SK-N-SH (cell line): ENCODE data around the gene ZKSCAN5. TPM values are rescaled to one million over a fixed set of nuclear protein-coding genes. Genes with fewer than 3 reads are reported as not detected.

Source experiments
- CTCF ChIA-PET: fragments of 300-600, 350-600 bp; formaldehyde crosslinking; extraction: SDS; loops from one replicate; lab custom pipeline; 2021; lab: Yijun Ruan, JAX
- POLR2A ChIA-PET: fragments of 350-600 bp; sonication (Branson Sonifier 250); formaldehyde crosslinking; extraction: SDS; loops from one replicate; lab custom pipeline; 2020; ENCODE audit warnings: antibody characterized with exemption, inconsistent platforms; lab: Yijun Ruan, JAX
- DNase-seq: peaks from one replicate; pipeline ENCODE4 v3.0.0; 2012
- H2AFZ ChIP-seq: fragments of 200-600 bp; sonication (generic); 2 replicates; pipeline ENCODE4 v1.8.1; 2016; ENCODE audit warnings: antibody characterized with exemption, mild to moderate bottlenecking, low read depth
- H3F3A ChIP-seq: fragments of 200-600 bp; sonication (generic); replicated peaks from 2 replicates; pipeline ENCODE3; 2016; ENCODE audit warnings: antibody characterized with exemption, mild to moderate bottlenecking; ENCODE audit not compliant: insufficient read depth
- H3K27ac ChIP-seq, 2 experiments: fragments of 200-500 bp in 1 of 2; fragments of 200-600 bp in 1 of 2; sonication (Bioruptor generic) in 1 of 2; sonication (generic), shearing (Covaris generic) in 1 of 2; 2 replicates each; pipeline versions ENCODE4 v1.5.1 to v1.6.1; 2014 to 2016; ENCODE audit warnings: low read depth in 2 of 2, inconsistent platforms in 1 of 2, low read length in 1 of 2, mild to moderate bottlenecking in 1 of 2, mixed read lengths in 1 of 2
- H3K27me3 ChIP-seq: fragments of 200-600 bp; sonication (generic), shearing (Covaris generic); 2 replicates; pipeline ENCODE4 v1.6.1; 2016; ENCODE audit warnings: mixed run types; ENCODE audit not compliant: insufficient read depth
- H3K36me3 ChIP-seq, 2 experiments: fragments of 200-500 bp in 1 of 2; fragments of 200-600 bp in 1 of 2; sonication (Bioruptor generic) in 1 of 2; sonication (generic) in 1 of 2; replicated peaks in 1 of 2; 2 replicates each; pipeline versions ENCODE3 to v1.5.1; 2014 to 2016; ENCODE audit warnings: low read length in 1 of 2, mild to moderate bottlenecking in 1 of 2; ENCODE audit not compliant: insufficient read depth in 2 of 2, control insufficient read depth in 1 of 2
- H3K4me1 ChIP-seq, 2 experiments: fragments of 200-500 bp in 1 of 2; fragments of 200-600 bp in 1 of 2; sonication (Bioruptor generic) in 1 of 2; sonication (generic), shearing (Covaris generic) in 1 of 2; 2 replicates each; pipeline versions ENCODE4 v1.5.1 to v1.6.1; 2014 to 2016; ENCODE audit warnings: low read depth in 1 of 2, low read length in 1 of 2, mixed run types in 1 of 2; ENCODE audit not compliant: insufficient read depth in 2 of 2, control insufficient read depth in 1 of 2
- H3K4me2 ChIP-seq: fragments of 200-600 bp; sonication (generic), shearing (Covaris generic); 2 replicates; pipeline ENCODE4 v1.6.1; 2017; ENCODE audit warnings: mixed run types
- H3K4me3 ChIP-seq, 2 experiments: fragments of 200-500 bp in 1 of 2; fragments of 200-600 bp in 1 of 2; sonication (Bioruptor generic) in 1 of 2; sonication (generic), shearing (Covaris generic) in 1 of 2; 2 replicates each; pipeline versions ENCODE4 v1.5.1 to v1.8.1; 2014 to 2016; ENCODE audit warnings: low read depth in 2 of 2, inconsistent platforms in 1 of 2, low read length in 1 of 2, mild to moderate bottlenecking in 1 of 2, mixed read lengths in 1 of 2, moderate library complexity in 1 of 2
- H3K79me2 ChIP-seq: fragments of 200-600 bp; sonication (generic); 2 replicates; pipeline ENCODE4 v1.8.1; 2017; ENCODE audit warnings: mild to moderate bottlenecking; ENCODE audit not compliant: insufficient read depth
- H3K9ac ChIP-seq: fragments of 200-600 bp; sonication (generic); 2 replicates; pipeline ENCODE4 v1.6.1; 2017; ENCODE audit warnings: mixed run types
- H3K9me2 ChIP-seq: fragments of 200-600 bp; sonication (generic); 2 replicates; pipeline ENCODE4 v1.6.1; 2017; ENCODE audit warnings: mixed run types
- H3K9me3 ChIP-seq: fragments of 200-600 bp; sonication (generic); 2 replicates; pipeline ENCODE4 v1.6.1; 2017; ENCODE audit warnings: mixed run types, mild to moderate bottlenecking, moderate library complexity
- H4K20me1 ChIP-seq: fragments of 200-600 bp; sonication (generic); 2 replicates; pipeline ENCODE4 v1.6.1; 2017; ENCODE audit warnings: mild to moderate bottlenecking, mixed run types; ENCODE audit not compliant: insufficient read depth
- CHD2 ChIP-seq: fragments of 150-350 bp; IDR thresholded peaks from 2 replicates; pipeline ENCODE4 v1.6.1; 2018; ENCODE audit warnings: low read length; ENCODE audit not compliant: partially characterized antibody
- FOXJ3 ChIP-seq: sonication (generic); formaldehyde crosslinking; IDR thresholded peaks from 2 replicates; pipeline ENCODE4 v1.5.1; 2020; ENCODE audit warnings: mild to moderate bottlenecking, missing genetic modification reagents
- NFIC ChIP-seq: IDR thresholded peaks from 2 replicates; pipeline ENCODE4 v1.4.0; 2012; ENCODE audit warnings: borderline replicate concordance
- NRF1 ChIP-seq: IDR thresholded peaks from 2 replicates; pipeline ENCODE4 v1.6.1; 2012; ENCODE audit warnings: low read depth, mild to moderate bottlenecking, low read length
- POLR2AphosphoS5 ChIP-seq: IDR thresholded peaks from 2 replicates; pipeline ENCODE4 v1.6.1; 2012; ENCODE audit warnings: low read depth, low read length
- RCOR1 ChIP-seq: fragments of 150-350 bp; IDR thresholded peaks from 2 replicates; pipeline ENCODE4 v1.6.1; 2017; ENCODE audit warnings: antibody characterized with exemption, low read length
- REST ChIP-seq: IDR thresholded peaks from 2 replicates; pipeline ENCODE4 v1.6.1; 2012; ENCODE audit warnings: mild to moderate bottlenecking, low read depth, low read length, moderate library complexity
- SIN3A ChIP-seq: IDR thresholded peaks from 2 replicates; pipeline ENCODE4 v1.6.1; 2012; ENCODE audit warnings: low read depth, mild to moderate bottlenecking, low read length, moderate library complexity, borderline replicate concordance
- WGBS: methylation state at CpG from one replicate; pipeline ENCODE4 v1.1.6; 2017; ENCODE audit warnings: low lambda C conversion rate; 5-methylcytosine and 5-hydroxymethylcytosine counted together
- polyA plus RNA-seq, 3 experiments: library from polyadenylated mRNA; depleted of rRNA; stranded (reverse); fragments of >200 nt; gene quantifications; 2 replicates each; pipeline ENCODE4 v1.2.3, GENCODE V29; 2012

The ZKSCAN5 gene
- polyA plus RNA-seq, 1 of the 3 experiments (the other 2 are of a cell fraction): 7.5 TPM

DNA sequence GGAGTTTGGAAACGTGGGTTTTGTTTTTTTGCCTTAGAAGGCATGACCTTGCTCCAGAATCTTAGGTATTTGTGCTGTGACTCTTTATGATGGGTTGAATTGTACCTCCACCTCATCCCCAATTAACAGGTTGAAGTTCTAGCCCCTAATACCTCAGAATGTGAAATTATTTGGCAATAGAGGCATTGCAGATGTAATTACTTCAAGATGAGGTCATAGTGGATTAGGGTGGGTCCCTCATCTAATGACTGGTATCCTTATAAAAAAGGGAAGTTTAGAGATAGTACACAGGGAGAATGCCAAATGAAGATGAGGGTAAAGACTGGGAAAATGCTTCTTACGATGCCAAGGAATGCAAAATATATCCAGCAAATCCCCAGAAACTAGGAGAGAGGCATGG lies 50.5 kb downstream of the ZKSCAN5 start:
- ChIA-PET POLR2A (no interaction called here), CTCF (no interaction called here)
- peaks cover 14 to 18% of the 10 kb centered on the region in 2 experiments; a peak in 3 of 4 replicates for H3K4me1 ChIP-seq
- no peak for DNase-seq
- H3K9ac ChIP-seq: no peak overlapping the region
- H3K27me3 ChIP-seq: no peaks in the 10 kb centered on the region
- H3K4me2 ChIP-seq: no peak overlapping the region
- peaks cover 75% of the 10 kb centered on the region for H3K79me2 ChIP-seq
- no peak overlapping the region for H2AFZ ChIP-seq
- peaks cover 27% of the 10 kb centered on the region for H3F3A ChIP-seq
- H3K9me3 ChIP-seq: no peaks in the 10 kb centered on the region
- TF ChIP-seq CHD2 (no peak), SIN3A (no peak), REST (no peak), RCOR1 (no peak), NFIC (no peak), POLR2AphosphoS5 (no peak), FOXJ3 (no peak)
- H4K20me1 ChIP-seq: no peaks in the 10 kb centered on the region
- H3K4me3 ChIP-seq: no peak overlapping the region
- H3K27ac ChIP-seq: no peak overlapping the region
- WGBS: 86% methylated on average over 2 of the region's 2 CpGs
- no peaks in the 10 kb centered on the region for H3K9me2 ChIP-seq
- H3K36me3 ChIP-seq: peaks cover 29 to 34% of the 10 kb centered on the region in 2 experiments

DNA sequence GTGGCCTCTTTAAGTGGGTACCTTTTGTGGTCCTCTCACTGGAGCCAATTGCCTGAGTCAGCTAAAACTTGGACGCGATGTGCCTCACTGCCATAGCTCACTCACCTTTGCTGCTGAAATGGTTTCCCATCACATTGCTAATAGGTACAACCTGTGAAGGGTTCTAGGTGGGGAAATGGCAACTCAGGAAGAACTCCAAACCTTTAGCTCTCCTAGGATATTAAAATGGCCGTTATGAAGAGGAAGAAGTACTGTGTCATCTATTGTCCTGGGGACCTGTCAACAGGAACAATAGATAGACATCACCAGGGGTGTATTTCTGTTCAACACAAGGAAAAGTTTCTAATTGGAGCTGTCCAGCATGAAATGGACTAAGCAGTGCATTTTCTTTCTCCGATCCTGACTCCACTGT lies 52.7 kb downstream of the ZKSCAN5 start:
- no peaks in the 10 kb centered on the region for H3K27me3 ChIP-seq
- H3K4me1 ChIP-seq: peaks cover 19 to 25% of the 10 kb centered on the region in 2 experiments
- CTCF ChIA-PET: interaction anchor here (0.8 to 2.3 kb wide), 5 partner anchors 16 to 66 kb away, joined by 3 to 12 read pairs (median 3); partner anchors contain the start of gene ZSCAN25
- POLR2A ChIA-PET: interaction anchor here (1.3 kb wide), 1 partner anchor 11 kb away, joined by 3 read pairs; no protein-coding TSS in a partner anchor
- no peaks in the 10 kb centered on the region for H3K9me2 ChIP-seq
- H4K20me1 ChIP-seq: no peaks in the 10 kb centered on the region
- 73% methylated on average over 4 of the region's 4 CpGs for WGBS
- H3K36me3 ChIP-seq: peaks cover 49 to 53% of the 10 kb centered on the region in 2 experiments
- peak overlapping the region; percentile 89 for H3K4me2 ChIP-seq
- no peak for DNase-seq
- peaks cover 76% of the 10 kb centered on the region for H3K79me2 ChIP-seq
- peak overlapping the region; percentile 25 to 99; a peak in 2 of 4 replicates for H3K27ac ChIP-seq
- TF ChIP-seq NRF1 (no peak), REST (peak; percentile 91)
- TF ChIP-seq, all 33 proteins: peak for 1
- Histone ChIP-seq H3K4me3 (peak overlapping the region; percentile 88 to 98), H3K9ac (peak overlapping the region; percentile 99), H2AFZ (no peak overlapping the region), H3K9me3 (no peaks in the 10 kb centered on the region), H3F3A (peaks cover 49% of the 10 kb centered on the region)
